Effector memory CD8-positive, alpha-beta T cell (primary cell): Measurements from ENCODE around the gene RAP1GAP2.

ENCODE experiments used
- ATAC-seq: fragments of 150-1000 bp; cut with Tn5 transposase; replicated peaks from 2 replicates; pipeline ENCODE4 v1.10.0; 2021; ENCODE audit warnings: mild to moderate bottlenecking, moderate library complexity
- DNase-seq, 3 experiments: peaks; one replicate each; pipeline ENCODE4 v3.0.0; 2021
- H3K27ac Mint-ChIP-seq, 2 donors: one replicate each; pipeline ENCODE4 v1.8.0; 2022; ENCODE audit warnings: mild to moderate bottlenecking in 2 of 2, mixed read lengths in 2 of 2, moderate library complexity in 2 of 2
- H3K27me3 Mint-ChIP-seq, 2 donors: one replicate each; pipeline ENCODE4 v1.8.0; 2022; ENCODE audit warnings: mixed read lengths in 2 of 2
- H3K36me3 Mint-ChIP-seq: one replicate; pipeline ENCODE4 v1.8.0; 2022; ENCODE audit warnings: mild to moderate bottlenecking, moderate library complexity, mixed read lengths; ENCODE audit not compliant: insufficient read depth
- H3K4me1 Mint-ChIP-seq, 2 donors: one replicate each; pipeline ENCODE4 v1.8.0; 2022; ENCODE audit warnings: low read depth in 2 of 2, mixed read lengths in 2 of 2
- H3K4me3 Mint-ChIP-seq, 2 donors: one replicate each; pipeline ENCODE4 v1.8.0; 2022; ENCODE audit warnings: mild to moderate bottlenecking in 2 of 2, mixed read lengths in 2 of 2, moderate library complexity in 2 of 2
- H3K9me3 Mint-ChIP-seq, 2 donors: one replicate each; pipeline ENCODE4 v1.8.0; 2022; ENCODE audit warnings: mixed read lengths in 2 of 2

The RAP1GAP2 gene

DNA sequence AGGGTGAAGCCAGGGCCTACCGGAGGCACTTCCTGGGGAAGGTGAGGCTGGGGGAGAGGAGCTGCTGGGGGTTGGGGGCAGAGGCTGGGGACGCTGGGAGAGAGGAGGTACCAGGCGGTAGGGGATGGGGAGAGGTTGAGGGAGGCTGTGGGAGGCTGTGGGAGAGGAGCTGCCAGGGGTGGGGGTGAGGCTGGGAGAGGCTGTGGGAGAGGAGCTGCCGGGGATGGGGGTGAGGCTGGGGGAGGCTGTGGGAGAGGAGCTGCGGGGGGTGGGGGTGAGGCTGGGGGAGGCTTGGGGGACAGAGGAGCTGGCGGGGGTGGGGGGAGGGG, 167.8 kb downstream of the RAP1GAP2 start:
- DNase-seq (no peak), ATAC-seq (no peak)
- H3K27me3 Mint-ChIP-seq = no peaks in the 10 kb centered on the region
- no peaks in the 10 kb centered on the region for H3K9me3 Mint-ChIP-seq
- H3K27ac Mint-ChIP-seq = no peak overlapping the region
- H3K36me3 Mint-ChIP-seq = peaks cover 50% of the 10 kb centered on the region
- H3K4me1 Mint-ChIP-seq = peaks cover 6 to 9% of the 10 kb centered on the region in 2 donors
- H3K4me3 Mint-ChIP-seq = no peak overlapping the region

DNA sequence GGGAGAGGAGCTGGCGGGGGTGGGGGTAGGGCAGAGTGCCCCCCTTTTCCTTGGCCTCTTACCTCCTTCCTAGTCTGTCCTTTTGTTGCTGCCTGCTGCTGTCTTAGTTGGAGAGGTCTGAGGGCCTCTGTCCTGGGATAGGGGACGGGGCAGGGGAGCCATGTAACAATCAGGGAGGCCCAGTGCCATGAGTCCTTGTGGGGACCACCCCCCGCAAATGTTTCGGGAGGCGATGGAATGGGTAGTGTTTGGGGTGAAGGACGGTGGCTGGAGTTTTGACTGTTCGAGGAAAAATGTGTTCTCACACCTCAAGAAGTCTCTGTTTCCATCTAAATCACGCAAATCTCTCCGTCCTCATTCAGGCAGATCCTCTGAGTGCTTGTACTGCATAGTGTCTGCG, 168.1 kb downstream of the RAP1GAP2 start:
- no peaks in the 10 kb centered on the region for H3K9me3 Mint-ChIP-seq
- H3K27ac Mint-ChIP-seq = no peak overlapping the region
- no peak overlapping the region for H3K4me3 Mint-ChIP-seq
- H3K27me3 Mint-ChIP-seq = no peaks in the 10 kb centered on the region
- no peak for DNase-seq
- no peak for ATAC-seq
- H3K36me3 Mint-ChIP-seq = peaks cover 48% of the 10 kb centered on the region
- H3K4me1 Mint-ChIP-seq = peaks cover 5% of the 10 kb centered on the region in 2 donors

DNA sequence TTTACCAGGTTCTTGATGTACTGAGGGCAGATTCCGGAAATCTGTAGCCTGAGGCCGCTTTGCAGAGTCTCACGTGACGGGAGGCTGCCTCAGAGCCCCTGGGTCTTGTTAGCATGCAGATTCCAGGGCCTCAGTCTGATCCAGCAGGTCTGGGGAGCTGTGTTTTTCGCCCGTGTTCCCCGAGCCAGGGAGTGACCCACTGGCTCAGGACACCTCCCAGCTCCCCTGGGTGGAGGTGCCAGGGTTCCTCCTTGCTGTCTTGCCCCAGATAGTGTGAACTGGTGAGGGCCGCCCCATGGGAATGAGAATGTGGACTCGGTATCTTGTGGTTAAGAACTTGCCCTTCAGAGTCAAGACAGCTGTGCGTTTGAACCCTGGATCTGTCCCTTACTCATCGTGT, 168.6 kb downstream of the RAP1GAP2 start:
- DNase-seq (no peak), ATAC-seq (no peak)
- peaks cover 48% of the 10 kb centered on the region for H3K36me3 Mint-ChIP-seq

DNA sequence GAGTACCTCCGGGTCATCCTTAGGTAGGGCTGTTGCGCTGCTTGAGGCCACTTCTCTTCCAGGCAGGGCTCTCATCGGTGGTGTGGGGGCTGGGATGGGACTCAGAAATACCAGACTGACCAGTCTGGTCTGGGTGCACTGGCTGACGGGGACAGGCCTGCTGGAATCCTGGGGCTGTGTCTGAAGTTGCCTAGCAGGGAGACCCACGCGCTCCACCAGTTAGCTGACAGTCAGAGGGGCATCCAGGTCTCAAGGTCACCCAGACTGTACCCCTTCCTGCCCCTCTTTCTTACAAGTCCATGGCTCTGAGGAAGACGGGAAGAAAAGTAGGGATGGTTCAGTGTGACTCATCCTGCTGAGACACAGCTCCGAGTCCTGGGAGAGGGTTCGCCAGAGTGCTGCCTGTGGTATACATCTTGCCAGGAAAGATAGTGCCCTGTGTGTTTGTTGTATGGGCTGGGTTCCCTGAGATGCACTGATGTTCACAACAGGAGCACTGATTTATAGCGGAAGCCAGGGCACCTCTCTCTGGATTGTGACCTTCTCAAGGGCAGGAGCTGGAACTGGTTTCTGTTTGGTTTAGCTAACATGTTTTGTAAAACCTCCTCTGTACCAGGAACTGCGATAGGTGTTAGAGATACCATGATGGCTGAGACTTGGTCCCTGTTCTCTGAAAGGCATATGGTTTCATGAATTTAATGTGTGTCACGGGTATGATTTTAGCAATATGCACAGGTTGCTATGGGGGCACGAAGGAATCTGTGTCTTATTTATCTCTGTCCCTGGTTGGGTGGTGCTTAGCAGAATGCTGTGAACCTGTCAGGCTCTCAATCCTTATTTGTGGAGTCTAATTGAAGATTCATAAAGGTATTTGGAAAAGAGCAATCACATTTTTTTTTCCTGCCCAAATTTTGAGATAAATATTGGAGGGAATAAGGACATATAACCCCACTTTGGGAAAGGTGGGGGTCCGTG, 169.7 kb downstream of the RAP1GAP2 start:
- Mint-ChIP-seq H3K27ac (peak overlapping the region in 1 of 2 donors; percentile 49), H3K4me1 (peaks cover 0 to 3% of the 10 kb centered on the region in 2 donors), H3K27me3 (no peaks in the 10 kb centered on the region), H3K4me3 (no peak overlapping the region), H3K36me3 (peaks cover 51% of the 10 kb centered on the region), H3K9me3 (no peaks in the 10 kb centered on the region)
- DNase-seq (no peak), ATAC-seq (no peak)

More for the DNA sequence above, 168.6 kb downstream of the RAP1GAP2 start:
- peaks cover 5% of the 10 kb centered on the region in 2 donors for H3K4me1 Mint-ChIP-seq
- no peaks in the 10 kb centered on the region for H3K27me3 Mint-ChIP-seq
- H3K4me3 Mint-ChIP-seq = no peak overlapping the region
- no peak overlapping the region for H3K27ac Mint-ChIP-seq
- H3K9me3 Mint-ChIP-seq = no peaks in the 10 kb centered on the region

DNA sequence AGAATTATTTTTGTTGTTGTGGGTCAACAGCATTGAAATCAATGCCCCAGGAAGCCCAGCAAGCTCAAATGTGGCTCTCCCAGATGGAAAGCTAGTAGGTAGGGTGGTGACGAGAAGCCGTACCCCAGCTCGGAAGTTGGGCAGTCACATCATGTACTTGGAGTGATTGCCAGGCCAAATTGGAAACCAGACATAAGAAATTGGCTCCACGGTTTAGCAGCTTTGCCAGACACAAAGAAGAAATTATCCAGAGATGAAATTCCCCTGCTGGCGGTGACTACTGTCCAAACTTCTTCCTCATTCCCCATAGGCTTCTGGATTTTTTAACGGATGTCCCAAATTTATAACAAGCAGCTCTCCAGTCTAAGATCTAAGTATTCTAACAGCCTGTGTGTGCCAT, 171.3 kb downstream of the RAP1GAP2 start:
- Mint-ChIP-seq H3K4me3 (no peak overlapping the region), H3K36me3 (peaks cover 49% of the 10 kb centered on the region), H3K27ac (no peak overlapping the region), H3K27me3 (no peaks in the 10 kb centered on the region), H3K9me3 (no peaks in the 10 kb centered on the region), H3K4me1 (peaks cover 0 to under 1% of the 10 kb centered on the region in 2 donors)
- DNase-seq = no peak
- ATAC-seq = no peak

DNA sequence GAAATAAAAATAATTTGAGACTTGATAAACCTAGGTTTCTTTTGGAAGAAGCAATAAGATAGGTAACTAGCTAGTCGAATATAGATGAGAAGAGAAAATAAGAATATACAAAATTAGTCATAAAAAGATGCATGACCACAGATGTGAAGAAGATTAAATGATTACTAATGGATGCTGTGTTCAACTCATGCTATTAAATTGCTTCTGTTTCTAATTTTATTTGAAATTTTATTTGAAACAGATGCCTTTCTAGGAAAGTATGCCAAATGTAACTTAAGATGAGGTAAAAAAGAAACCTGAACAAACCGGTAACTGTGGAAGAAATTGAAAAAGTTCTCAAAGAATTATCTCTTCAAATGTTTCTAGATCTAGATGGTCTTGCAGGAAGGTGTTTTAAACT, 175.6 kb downstream of the RAP1GAP2 start:
- no peak overlapping the region for H3K4me3 Mint-ChIP-seq
- no peak overlapping the region for H3K27ac Mint-ChIP-seq
- H3K27me3 Mint-ChIP-seq = no peaks in the 10 kb centered on the region
- DNase-seq = no peak
- ATAC-seq = no peak
- H3K9me3 Mint-ChIP-seq = no peaks in the 10 kb centered on the region
- no peaks in the 10 kb centered on the region for H3K4me1 Mint-ChIP-seq
- peaks cover 38% of the 10 kb centered on the region for H3K36me3 Mint-ChIP-seq

DNA sequence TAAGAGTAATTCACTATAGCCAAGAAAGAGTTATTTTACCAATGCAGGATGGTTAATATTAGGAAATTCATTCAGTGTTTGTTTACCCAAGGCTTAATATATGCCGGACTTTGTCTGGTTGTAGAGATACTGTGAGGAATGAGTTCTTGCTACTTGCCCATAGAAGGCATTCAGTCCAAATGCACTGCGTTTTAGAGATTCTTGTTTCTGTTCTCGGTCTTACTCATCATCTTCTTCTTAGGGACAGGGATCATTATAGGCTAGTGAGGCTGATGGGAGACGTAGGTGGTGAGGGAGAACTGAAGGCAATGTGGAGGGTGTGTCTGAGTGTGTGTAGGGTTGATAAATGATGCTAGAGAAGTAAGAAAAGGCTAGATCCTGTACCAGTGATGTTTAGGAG, 176.5 kb downstream of the RAP1GAP2 start:
- H3K4me1 Mint-ChIP-seq = no peaks in the 10 kb centered on the region
- DNase-seq (no peak), ATAC-seq (no peak)
- H3K36me3 Mint-ChIP-seq = peaks cover 36% of the 10 kb centered on the region
- H3K4me3 Mint-ChIP-seq = no peak overlapping the region
- no peaks in the 10 kb centered on the region for H3K9me3 Mint-ChIP-seq
- H3K27me3 Mint-ChIP-seq = no peaks in the 10 kb centered on the region
- H3K27ac Mint-ChIP-seq = no peak overlapping the region

DNA sequence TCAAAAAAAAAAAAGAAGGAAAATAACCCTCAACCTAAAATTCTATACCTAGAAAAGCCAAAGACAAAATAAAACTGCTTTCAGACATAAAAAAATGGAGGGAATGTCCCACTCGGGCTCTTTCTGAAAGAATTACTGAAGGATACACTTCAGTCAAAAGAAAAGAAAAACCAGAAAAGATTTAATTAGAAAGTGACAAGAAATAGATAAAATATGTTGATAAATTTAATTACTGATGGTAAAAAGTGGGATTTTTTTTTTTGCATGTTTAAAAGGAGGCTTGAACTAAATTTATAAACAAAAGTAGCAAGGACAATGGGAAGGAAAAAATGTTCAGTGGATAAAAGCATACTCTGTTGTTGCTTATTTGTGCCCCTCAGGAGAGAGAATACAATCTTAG, 178.1 kb downstream of the RAP1GAP2 start:
- peaks cover 2 to 4% of the 10 kb centered on the region in 2 donors for H3K4me1 Mint-ChIP-seq
- no peak for ATAC-seq

DNA sequence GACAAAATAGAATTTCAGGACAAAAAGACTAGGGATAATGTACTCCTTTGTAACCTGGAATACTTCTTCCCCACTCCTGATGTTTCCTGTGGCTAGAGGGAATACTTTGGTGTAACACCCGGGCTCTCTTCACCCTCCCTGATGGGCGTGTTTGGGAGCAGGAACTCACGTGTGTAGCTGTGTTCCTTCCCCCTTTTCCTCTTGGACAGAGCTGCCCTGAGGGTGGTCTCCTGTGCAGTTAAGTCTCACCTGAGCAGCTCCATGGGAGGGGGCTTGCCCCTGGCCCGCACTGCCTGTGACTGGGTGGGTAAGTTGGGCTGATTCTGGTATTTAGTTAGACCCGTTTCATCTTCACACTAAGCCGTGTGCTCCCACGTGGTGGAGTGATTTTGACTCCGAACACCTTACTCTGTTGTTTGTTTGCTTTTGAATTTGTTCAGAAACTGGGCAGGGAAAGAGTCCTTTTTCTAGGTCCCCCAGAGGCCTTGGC, 179.3 kb downstream of the RAP1GAP2 start:
- no peak overlapping the region for H3K4me3 Mint-ChIP-seq
- no peaks in the 10 kb centered on the region for H3K27me3 Mint-ChIP-seq
- H3K27ac Mint-ChIP-seq = peak overlapping the region in 1 of 2 donors; percentile 19
- ATAC-seq (no peak), DNase-seq (no peak)
- no peaks in the 10 kb centered on the region for H3K9me3 Mint-ChIP-seq
- H3K36me3 Mint-ChIP-seq = peaks cover 37% of the 10 kb centered on the region
- H3K4me1 Mint-ChIP-seq = peaks cover 2 to 4% of the 10 kb centered on the region in 2 donors

More for the DNA sequence above, 178.1 kb downstream of the RAP1GAP2 start:
- DNase-seq = no peak
- Mint-ChIP-seq H3K9me3 (no peaks in the 10 kb centered on the region), H3K27ac (no peak overlapping the region), H3K36me3 (peaks cover 31% of the 10 kb centered on the region), H3K27me3 (no peaks in the 10 kb centered on the region), H3K4me3 (no peak overlapping the region)

DNA sequence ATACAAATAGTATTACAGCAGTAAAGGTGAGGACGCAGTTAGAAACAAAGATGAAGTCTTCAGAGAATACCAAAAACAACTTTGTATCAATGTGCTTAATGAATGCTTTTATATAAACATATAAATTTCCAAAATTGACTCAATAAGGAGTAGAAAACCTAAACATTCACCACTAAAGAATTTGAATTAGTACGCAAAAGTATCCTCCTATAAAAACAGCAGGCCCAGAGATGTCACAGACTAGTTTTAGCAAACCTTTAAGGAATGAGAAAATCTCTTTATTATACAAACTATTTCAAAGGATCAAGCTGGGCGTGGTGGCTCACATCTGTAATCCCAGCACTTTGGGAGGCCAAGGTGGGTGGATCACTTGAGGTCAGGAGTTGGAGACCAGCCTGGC, 180.9 kb downstream of the RAP1GAP2 start:
- Mint-ChIP-seq H3K4me3 (no peak overlapping the region), H3K4me1 (peaks cover 2 to 4% of the 10 kb centered on the region in 2 donors), H3K36me3 (peaks cover 39% of the 10 kb centered on the region), H3K27ac (peak overlapping the region in 1 of 2 donors; percentile 22), H3K27me3 (no peaks in the 10 kb centered on the region), H3K9me3 (no peaks in the 10 kb centered on the region)
- DNase-seq (no peak), ATAC-seq (no peak)

DNA sequence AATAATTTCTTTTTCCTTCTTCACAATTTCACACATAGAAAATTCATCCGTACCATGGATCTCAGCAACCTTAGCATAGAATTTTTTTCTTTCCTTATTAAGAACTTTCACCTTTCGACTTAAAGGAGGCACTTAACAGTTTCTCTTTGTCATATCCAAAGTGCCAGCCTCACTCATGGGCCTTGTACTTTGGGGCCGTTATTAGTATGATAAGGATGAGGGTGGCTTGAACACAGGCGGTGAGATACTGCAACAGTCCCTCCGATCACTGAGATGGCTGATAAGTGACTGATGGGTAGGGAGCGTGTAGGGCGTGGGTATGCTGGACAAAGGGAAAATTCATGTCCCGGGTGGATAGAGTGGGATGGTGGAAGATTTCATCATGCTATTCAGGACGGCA, 181.9 kb downstream of the RAP1GAP2 start:
- H3K4me1 Mint-ChIP-seq = peaks cover 2 to 4% of the 10 kb centered on the region in 2 donors
- H3K27ac Mint-ChIP-seq = no peak overlapping the region
- H3K36me3 Mint-ChIP-seq = peaks cover 48% of the 10 kb centered on the region
- H3K9me3 Mint-ChIP-seq = no peaks in the 10 kb centered on the region
- DNase-seq (no peak), ATAC-seq (no peak)
- no peaks in the 10 kb centered on the region for H3K27me3 Mint-ChIP-seq
- no peak overlapping the region for H3K4me3 Mint-ChIP-seq

DNA sequence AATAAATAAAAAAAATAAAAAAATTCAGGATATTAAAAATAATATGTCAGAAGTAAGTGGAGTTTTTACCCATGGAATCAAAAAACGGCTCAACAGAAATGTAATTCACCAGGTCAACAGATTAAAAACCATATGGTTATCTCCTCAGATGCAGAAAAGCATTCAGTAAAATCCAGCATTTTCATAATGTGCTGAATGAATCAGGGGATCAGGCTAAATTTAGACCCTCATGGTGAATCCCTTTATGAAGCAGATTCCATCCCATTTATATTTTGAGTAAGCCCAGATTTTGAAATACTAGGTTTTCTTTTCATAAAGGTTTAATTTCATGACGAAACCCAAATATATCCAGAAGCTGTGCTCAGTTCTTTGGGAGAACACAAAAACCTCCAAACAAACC, 182.8 kb downstream of the RAP1GAP2 start:
- H3K27ac Mint-ChIP-seq = no peak overlapping the region
- no peaks in the 10 kb centered on the region for H3K9me3 Mint-ChIP-seq
- H3K36me3 Mint-ChIP-seq = peaks cover 53% of the 10 kb centered on the region
- DNase-seq (no peak), ATAC-seq (no peak)
- H3K4me3 Mint-ChIP-seq = no peak overlapping the region
- H3K27me3 Mint-ChIP-seq = no peaks in the 10 kb centered on the region
- peaks cover 2 to 4% of the 10 kb centered on the region in 2 donors for H3K4me1 Mint-ChIP-seq

DNA sequence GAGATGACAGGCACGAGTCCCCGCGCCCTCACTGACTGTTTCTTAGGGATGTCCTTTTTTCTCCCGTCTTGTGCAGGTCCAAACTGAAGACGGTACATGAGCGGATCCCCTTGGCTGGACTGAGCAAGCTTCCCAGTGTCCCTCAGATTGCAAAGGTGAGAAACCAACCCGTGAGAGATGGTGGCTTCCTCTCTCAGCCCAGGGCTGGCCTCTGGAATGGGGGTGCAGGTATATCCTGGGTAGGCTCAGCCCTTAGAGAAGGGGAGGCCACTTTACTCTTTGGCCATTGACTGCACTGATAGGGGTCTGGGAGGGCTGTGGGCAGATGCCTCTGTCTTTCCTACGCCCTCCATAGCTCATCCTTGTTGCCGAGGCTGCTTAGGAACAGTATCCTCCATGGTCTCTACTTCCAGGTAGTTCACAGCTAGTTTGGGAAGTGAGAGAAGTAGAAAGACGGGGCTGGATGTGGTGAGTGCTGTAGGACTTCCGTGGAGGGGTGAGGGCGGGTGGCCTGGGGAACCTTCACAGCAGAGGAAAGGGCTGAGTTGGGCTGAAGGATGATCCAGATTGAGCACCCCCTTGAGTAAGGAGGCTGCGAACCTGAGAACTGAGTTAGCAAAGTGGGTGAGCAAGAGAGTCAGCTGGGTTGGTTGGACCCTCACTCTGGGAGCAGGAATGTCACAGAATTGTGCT, 184.1 kb downstream of the RAP1GAP2 start:
- Mint-ChIP-seq H3K9me3 (no peaks in the 10 kb centered on the region), H3K27me3 (no peaks in the 10 kb centered on the region), H3K27ac (peak overlapping the region in 1 of 2 donors; percentile 33), H3K4me3 (no peak overlapping the region), H3K36me3 (peaks cover 61% of the 10 kb centered on the region), H3K4me1 (peaks cover 2 to 4% of the 10 kb centered on the region in 2 donors)
- no peak for DNase-seq
- ATAC-seq = no peak

DNA sequence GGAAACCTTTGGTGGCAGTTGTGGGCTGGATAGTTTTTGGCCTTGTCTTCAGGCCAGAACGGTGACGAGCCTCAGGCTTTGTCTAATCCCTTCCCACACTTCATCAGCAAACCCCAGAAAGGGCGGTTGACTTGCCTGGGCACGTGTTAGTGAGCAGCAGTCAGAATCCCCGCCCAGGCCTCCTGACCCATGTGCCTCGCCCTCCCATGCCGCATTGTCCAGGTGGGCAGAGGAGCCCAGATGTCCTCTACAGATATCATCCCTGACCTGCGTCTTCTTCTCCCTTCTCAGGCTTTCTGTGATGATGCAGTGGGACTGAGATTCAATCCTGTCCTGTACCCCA, 184.6 kb downstream of the RAP1GAP2 start:
- Mint-ChIP-seq H3K9me3 (no peaks in the 10 kb centered on the region), H3K27ac (peak overlapping the region in 1 of 2 donors; percentile 33), H3K4me1 (peaks cover 2 to 4% of the 10 kb centered on the region in 2 donors), H3K4me3 (no peak overlapping the region), H3K27me3 (no peaks in the 10 kb centered on the region), H3K36me3 (peaks cover 62% of the 10 kb centered on the region)
- DNase-seq (no peak), ATAC-seq (no peak)
